Left ventricle myocardium inferior (tissue), 1 donor: ENCODE measurements around the gene SNAPC4. TPM values are rescaled to one million over a fixed set of nuclear protein-coding genes. Genes with fewer than 3 reads are reported as not detected.
A peak's percentile ranks its signal among the peaks of the same experiment; 100 is the strongest.

ENCODE experiments used
- DNase-seq: peaks from one replicate; pipeline ENCODE4 v3.0.0-alpha.2; 2020
- H3K27ac ChIP-seq: fragments of 200-600 bp; replicated peaks from 2 replicates; pipeline ENCODE4 v1.8.0; 2021
- H3K27me3 ChIP-seq: fragments of 200-600 bp; 2 replicates; pipeline ENCODE4 v1.8.0; 2021; ENCODE audit warnings: low read depth
- H3K36me3 ChIP-seq: fragments of 200-600 bp; 2 replicates; pipeline ENCODE4 v1.8.0; 2021
- H3K4me1 ChIP-seq: fragments of 200-600 bp; 2 replicates; pipeline ENCODE4 v1.8.0; 2021
- H3K4me3 ChIP-seq: fragments of 200-600 bp; 2 replicates; pipeline ENCODE4 v1.8.0; 2021; ENCODE audit warnings: mild to moderate bottlenecking, moderate library complexity
- H3K9me3 ChIP-seq: fragments of 200-600 bp; replicated peaks from 2 replicates; pipeline ENCODE4 v1.8.0; 2021
- CTCF ChIP-seq: fragments of 200-600 bp; IDR thresholded peaks from 2 replicates; pipeline ENCODE4 v1.8.0; 2021; ENCODE audit warnings: antibody characterized with exemption, mild to moderate bottlenecking, borderline replicate concordance
- intact Hi-C: fragments of 100-400 bp; cut with micrococcal nuclease; formaldehyde crosslinking; loops from one replicate; pipeline ENCODE4 v1.11.0; 2022
- total RNA-seq: library from RNA; stranded (reverse); fragmentation: NEBNext Ultra II Directional; extraction: Animal tissue kit (Norgen Biotek cat#: 25700); gene quantifications from one replicate; pipeline ENCODE4 v1.2.1, GENCODE V29; 2021
- donor health status: DM: no; HTN: yes; CAD: no; lungs with severe emphysema.

SNAPC4 gene
- total RNA-seq, 1 donor from 2014 or later: 5.2 TPM

- TF ChIP-seq CTCF: no peak
- H3K4me3 ChIP-seq: peak within 1 kb of the TSS; percentile 44
- peak; percentile 44 for DNase-seq
- intact Hi-C loops: no loop called here
- H3K27me3 ChIP-seq: no peaks in the 10 kb centered on the region
- H3K9me3 ChIP-seq: no peaks in the 10 kb centered on the region
- no peak within 1 kb of the TSS for H3K27ac ChIP-seq
- peaks cover 4% of the 10 kb centered on the region for H3K4me1 ChIP-seq
- H3K36me3 ChIP-seq: no peaks in the 10 kb centered on the region
Observed at GRCh38 chr9:136373300-136374182, 26.4 kb downstream of the SNAPC4 start, which contains the start of gene CARD9. CARD9 (minus strand) TSS chr9:136373669; CDS start chr9:136372078, 1,591 bp downstream.

- no peaks in the 10 kb centered on the region for H3K36me3 ChIP-seq
- H3K9me3 ChIP-seq: no peaks in the 10 kb centered on the region
- no peak overlapping the region for H3K27ac ChIP-seq
- H3K27me3 ChIP-seq: no peaks in the 10 kb centered on the region
- no peak for TF ChIP-seq CTCF
- peak overlapping the region; percentile 44 for H3K4me3 ChIP-seq
- H3K4me1 ChIP-seq: no peaks in the 10 kb centered on the region
- DNase-seq: peak; percentile 67
- intact Hi-C loops: no loop called here
Observed at GRCh38 chr9:136372561-136373299, 27.2 kb downstream of the SNAPC4 start.

GRCh38 chr9:136372006-136372405, 28.0 kb downstream of the SNAPC4 start:
- no peak for TF ChIP-seq CTCF
- Histone ChIP-seq H3K27ac (no peak overlapping the region), H3K27me3 (no peaks in the 10 kb centered on the region), H3K4me1 (no peaks in the 10 kb centered on the region), H3K36me3 (no peaks in the 10 kb centered on the region), H3K9me3 (no peaks in the 10 kb centered on the region), H3K4me3 (no peak overlapping the region)
- no peak for DNase-seq
- intact Hi-C loops: no loop called here

GRCh38 chr9:136371533-136371880, 28.5 kb downstream of the SNAPC4 start:
- no peak overlapping the region for H3K27ac ChIP-seq
- TF ChIP-seq CTCF: no peak
- intact Hi-C loops: no loop called here
- no peaks in the 10 kb centered on the region for H3K9me3 ChIP-seq
- no peak overlapping the region for H3K4me3 ChIP-seq
- H3K4me1 ChIP-seq: no peaks in the 10 kb centered on the region
- H3K36me3 ChIP-seq: no peaks in the 10 kb centered on the region
- H3K27me3 ChIP-seq: no peaks in the 10 kb centered on the region
- DNase-seq: no peak

- intact Hi-C loops: no loop called here
- Histone ChIP-seq H3K9me3 (no peaks in the 10 kb centered on the region), H3K4me1 (no peaks in the 10 kb centered on the region), H3K4me3 (no peak overlapping the region), H3K27me3 (no peaks in the 10 kb centered on the region), H3K36me3 (no peaks in the 10 kb centered on the region), H3K27ac (no peak overlapping the region)
- TF ChIP-seq CTCF: no peak
- no peak for DNase-seq
Observed at GRCh38 chr9:136370687-136371532, 29.1 kb downstream of the SNAPC4 start.
